Measurements from ENCODE around the gene MECR.

Gene MECR

GRCh38 chr1:29255134-29255666 lies 24.5 kb upstream of the MECR start:
- DNase-seq (ENCODE audit: low spot score), result no peak

GRCh38 chr1:29254346-29254745 lies 23.6 kb upstream of the MECR start:
- DNase-seq (ENCODE audit: low spot score), result no peak

- DNase-seq (ENCODE audit: low spot score), result no peak
Observed at GRCh38 chr1:29253180-29253579, 22.4 kb upstream of the MECR start.

DNA sequence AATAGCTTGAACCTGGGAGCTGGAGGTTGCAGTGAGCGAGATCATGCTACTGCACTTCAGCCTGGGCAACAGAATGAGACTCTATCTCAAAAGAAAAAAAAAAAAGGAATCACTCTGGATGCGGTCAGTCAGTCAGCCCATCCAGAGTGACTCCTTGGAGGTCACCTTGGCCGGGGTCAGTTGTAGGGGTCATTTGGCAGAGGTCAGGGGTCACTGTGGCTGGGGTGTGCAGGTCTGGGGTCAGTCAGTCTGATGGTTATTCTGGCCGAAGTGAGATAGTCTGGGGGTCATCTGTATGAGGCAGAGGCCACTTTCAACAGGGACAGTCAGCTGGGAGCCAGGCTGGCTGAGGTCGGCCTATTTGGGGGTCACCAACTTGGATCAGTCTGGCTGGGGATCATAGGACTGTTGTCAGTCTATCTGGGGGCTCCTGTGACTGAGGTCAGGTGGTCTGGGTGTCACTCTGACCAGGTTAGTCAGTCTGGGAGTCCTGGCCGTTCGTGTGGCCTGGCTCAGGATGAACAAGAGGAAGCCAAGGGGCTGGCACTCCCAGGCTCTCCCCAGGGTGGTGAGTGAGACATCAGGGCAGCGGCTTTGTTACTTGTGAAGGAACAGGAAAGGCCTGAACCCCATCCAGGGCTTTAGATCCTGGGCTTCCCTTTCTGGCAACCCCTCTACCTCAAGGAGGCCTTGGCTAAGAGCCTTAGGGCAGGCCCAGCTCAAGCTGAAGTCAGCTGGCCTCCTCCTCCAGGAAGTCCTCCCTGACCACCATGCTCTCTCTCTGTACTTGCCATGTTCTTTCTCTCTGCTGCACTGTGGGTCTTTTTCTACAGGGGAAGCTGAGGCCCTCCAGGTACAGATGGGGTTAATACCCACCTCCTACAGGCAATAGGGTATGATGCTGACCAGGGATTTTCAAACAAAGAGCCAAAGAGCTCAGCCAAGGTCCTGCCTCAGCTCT lies 20.7 kb upstream of the MECR start:
- DNase-seq (ENCODE audit: low spot score), result no peak

- DNase-seq (ENCODE audit: low spot score), result no peak
Observed at GRCh38 chr1:29249951-29250581, 19.3 kb upstream of the MECR start.

DNA sequence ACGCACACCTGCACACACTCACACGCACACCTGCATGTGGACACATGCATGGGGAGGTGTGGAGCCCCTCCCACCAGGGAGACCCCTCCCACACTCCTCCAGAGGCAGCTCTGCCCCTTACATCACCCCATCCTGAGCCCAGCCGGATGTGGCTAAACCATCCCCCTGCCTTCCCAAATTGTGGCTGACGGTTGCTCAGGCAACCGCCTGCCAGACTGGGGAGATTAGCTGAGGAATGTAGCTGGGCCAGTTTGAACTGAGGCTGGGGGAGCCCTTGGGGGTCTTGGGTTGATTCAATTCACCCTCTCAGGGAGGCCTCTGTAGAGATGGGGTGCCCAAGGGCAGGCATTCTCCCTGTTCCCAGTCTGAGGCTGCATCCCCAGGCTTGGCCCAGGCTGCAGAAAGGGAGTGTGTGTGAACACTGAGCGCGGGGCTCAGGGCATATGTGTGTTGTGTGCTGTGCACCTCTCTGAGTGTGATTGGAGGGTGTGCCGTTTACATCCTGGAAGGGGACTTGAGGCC lies 18.5 kb upstream of the MECR start:
- no peak for DNase-seq (ENCODE audit: low spot score)

GRCh38 chr1:29248409-29248808 lies 17.7 kb upstream of the MECR start:
- no peak for DNase-seq (ENCODE audit: low spot score)

- DNase-seq (ENCODE audit: low spot score), result no peak
Observed at GRCh38 chr1:29247571-29248273, 17.0 kb upstream of the MECR start.

- no peak for DNase-seq (ENCODE audit: low spot score)
Observed at GRCh38 chr1:29247044-29247443, 16.3 kb upstream of the MECR start.

DNA sequence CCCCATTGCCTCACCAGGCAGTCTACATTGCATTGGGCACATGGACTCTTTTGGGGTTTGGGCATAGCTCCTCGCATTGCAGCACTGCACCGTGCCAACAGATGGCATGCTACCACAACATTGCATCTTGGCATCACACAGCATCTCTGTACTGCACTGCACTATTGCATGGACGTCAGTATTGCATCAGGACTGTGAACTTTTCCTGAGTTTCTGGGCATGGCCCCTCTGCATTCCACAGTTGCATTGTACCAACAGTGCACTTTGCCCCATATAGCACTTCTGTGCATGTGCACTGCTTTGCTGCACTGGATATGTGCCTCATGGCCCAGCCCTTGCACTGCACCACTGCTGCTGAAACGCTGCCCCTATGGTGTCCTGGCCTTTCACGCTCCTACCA lies 15.1 kb upstream of the MECR start:
- peak; percentile 47 for DNase-seq (ENCODE audit: low spot score)

- DNase-seq (ENCODE audit: low spot score), result no peak
Observed at GRCh38 chr1:29245261-29245660, 14.5 kb upstream of the MECR start.

- DNase-seq (ENCODE audit: low spot score), result no peak
Observed at GRCh38 chr1:29243871-29244200, 13.1 kb upstream of the MECR start.

DNA sequence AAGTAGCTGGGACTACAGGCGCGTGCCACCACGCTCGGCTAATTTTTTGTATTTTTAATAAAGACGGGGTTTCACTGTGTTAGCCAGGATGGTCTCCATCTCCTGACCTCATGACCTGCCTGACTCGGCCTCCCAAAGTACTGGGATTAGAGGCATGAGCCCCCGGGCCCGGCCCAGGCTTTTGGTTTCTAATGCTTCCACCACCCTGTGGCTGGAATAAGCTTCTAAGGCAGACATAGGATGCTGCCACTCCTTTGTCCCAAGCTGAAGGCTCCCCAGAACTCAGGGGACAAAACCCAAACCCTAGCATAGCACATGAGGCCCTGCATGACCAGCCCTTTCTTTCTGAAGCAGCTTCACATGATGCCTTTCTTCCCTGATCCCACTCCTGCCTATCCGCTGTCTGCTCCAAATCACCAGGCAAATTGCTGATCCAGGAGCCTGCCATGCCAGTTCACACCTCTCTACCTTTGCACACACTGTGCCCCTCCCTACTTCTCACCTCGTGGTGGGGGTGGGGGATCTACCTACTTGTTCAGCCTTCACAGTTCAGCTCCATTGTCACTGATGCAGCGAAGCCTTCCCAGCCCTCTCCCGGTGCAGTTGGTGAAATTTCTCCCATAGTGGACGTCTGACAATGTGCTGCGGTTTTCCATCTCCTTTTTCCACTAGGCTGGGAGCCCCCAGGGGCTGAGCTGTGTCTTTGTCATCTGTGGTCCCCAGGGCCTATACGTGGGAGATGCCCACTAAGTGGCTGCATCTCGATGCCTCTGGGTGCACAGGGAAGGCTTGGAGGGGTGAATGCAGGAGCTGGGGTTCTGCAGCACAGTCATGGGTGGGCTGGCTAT lies 12.5 kb upstream of the MECR start:
- DNase-seq (ENCODE audit: low spot score), result no peak

- DNase-seq (ENCODE audit: low spot score), result no peak
Observed at GRCh38 chr1:29240986-29241385, 10.3 kb upstream of the MECR start.

DNA sequence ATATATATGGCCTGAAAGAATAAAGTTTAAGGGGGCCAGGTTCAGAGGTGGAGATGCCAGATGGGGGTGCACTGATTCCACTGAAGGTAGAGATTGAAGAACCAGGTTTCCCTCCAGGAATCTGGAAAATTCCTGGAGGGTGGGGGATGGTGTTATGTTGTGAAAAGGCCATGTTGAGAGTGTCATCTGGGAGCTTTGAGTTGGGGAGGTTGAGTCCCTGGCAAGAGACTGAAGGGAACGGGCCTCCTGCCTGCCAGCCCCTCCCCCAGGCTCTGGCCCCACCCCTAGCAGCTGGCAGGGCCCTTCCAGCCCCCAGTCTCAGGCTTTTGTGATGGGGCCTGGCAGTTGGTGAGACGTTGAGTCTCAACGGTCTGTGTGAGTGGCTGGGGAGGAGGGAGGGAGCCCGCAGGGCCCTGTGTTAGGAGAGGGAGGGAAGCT lies 9.7 kb upstream of the MECR start:
- DNase-seq (ENCODE audit: low spot score), result no peak

GRCh38 chr1:29239142-29239541 lies 8.4 kb upstream of the MECR start:
- DNase-seq (ENCODE audit: low spot score), result peak; percentile 90

DNA sequence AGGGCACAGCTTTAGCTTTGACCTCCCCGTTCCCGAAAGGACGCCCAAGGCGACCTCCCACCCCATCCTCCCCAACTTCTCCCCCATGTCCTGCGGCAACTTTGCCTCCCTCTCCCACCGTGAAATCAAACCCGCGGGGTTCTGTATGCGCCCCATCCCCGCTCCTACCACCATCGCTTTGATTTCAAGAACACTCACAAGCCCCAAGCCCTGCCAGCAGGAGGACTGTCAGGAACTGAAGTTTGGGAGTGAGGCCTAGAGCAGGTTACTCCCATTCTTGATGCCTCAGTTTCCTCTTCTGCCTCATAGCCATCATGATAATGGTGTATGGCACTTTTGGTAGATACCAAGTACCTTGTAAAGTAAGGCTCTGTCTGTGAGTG lies 7.9 kb upstream of the MECR start:
- DNase-seq (ENCODE audit: low spot score), result no peak

DNA sequence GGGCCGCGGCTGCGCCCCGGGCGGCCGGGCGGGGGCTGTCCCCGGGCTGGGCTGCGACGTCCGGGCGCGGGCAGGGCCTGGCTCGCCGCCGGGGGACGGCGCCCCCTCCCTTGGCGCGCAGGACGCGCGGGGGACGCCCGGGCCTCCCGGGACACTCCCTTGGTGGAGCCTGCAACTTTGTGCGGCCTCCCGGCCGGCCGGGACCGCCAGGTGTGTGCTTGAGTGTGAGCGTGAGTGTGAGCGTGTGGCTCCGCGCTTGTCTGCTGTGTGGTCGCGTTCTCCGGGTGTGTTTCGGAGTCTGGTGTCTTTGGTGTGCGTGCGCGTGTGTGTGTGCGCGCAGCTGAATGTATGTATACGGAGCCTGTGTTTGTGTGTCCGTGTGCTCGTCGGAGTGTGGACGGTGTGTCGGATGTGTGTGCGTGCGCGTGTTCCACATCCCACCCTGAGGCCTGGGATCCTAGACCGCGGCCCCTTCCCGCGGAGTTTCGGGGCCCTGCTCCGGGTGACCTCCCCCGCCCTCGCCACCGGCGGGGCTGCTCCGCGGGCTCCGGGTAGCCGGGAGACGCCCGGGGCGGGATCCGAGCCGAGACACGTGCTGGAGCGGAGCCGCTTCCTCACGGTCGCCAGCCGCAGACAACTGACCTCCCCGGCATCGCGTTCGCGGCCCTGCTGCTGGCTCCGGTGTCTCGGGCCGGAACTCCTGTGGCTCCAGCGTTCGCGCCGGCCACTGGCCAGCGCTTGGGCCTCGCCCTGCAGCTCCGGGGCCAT lies 7.3 kb upstream of the MECR start:
- peak; percentile 53 for DNase-seq (ENCODE audit: low spot score)

DNA sequence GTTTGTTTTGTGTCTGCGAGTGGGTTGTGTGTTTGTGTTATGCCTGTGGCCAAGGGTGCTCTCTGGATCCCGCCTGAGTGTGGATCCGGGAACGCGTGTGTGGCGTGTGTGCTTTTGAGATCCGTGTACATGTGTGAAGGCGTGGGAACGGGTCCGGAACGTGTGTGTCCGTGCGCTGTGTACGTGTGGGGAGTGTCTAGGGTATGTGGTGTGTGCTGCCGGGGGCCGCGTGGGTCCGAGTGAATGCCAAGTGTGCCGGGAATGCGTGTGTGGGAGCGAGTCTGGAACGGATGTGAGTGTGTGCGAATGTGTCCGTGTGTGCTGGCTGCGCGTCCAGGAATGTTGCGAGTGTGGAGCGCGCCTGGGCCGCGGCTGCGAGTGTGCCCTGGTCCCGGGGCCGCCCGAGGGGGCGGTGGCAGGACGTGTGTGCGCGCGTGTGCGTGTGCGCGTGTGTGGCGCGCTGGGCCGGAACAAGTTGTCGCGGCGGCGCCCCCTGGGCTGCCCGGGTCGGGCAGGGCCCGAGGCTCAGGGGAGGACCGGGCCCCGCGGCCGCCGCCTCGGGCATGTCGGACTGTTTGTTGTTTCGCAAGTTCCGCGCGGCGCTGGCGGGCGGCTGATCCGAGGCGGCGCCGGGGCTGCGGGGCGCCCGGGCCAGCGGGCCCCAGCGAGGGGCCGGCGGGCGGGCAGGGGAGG lies 6.5 kb upstream of the MECR start:
- DNase-seq (ENCODE audit: low spot score), result peak; percentile 33

DNA sequence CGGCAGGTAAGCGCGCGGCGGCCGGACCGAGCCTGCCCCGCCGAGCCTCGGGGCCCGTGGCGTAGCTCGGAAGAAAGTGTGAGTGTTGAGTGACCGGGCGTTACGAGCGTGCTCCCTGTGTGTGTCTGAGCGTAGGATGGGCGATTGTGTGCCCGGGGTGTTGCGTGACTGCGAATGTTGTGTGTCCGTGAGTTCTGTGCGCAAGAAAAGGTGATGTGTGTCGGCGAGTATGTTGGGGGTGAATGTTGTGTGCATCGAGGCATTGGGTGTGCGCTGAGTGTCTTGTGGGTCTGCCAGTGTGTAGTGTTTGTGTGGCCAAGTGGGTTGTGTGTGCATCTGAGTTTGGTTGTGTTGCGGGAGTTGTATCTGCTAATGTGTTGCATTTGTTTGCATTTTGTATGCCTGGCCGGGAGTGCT lies 6.0 kb upstream of the MECR start:
- peak; percentile 25 for DNase-seq (ENCODE audit: low spot score)

Measured in SW480 (cell line).